Right ventricle myocardium inferior (tissue), 1 donor: Measurements from ENCODE around the gene MRPS27. TPM values are rescaled to one million over a fixed set of nuclear protein-coding genes. Genes with fewer than 3 reads are reported as not detected.
"Not testable (repeated sequence)": the region's sequence is repeated elsewhere in the genome, so short reads cannot be mapped to it uniquely, and the experiment has no call there.

Experiments used
- ATAC-seq: fragments of 200-7000 bp; cut with Tn5 transposase; one replicate; pipeline ENCODE4 v1.9.1; 2020; ENCODE audit warnings: mild to moderate bottlenecking, moderate library complexity
- DNase-seq: peaks from one replicate; pipeline ENCODE4 v3.0.0; 2021; ENCODE audit errors: missing footprints
- intact Hi-C: fragments of 100-400 bp; cut with DNase I; formaldehyde crosslinking; loops from one replicate; pipeline ENCODE4 v1.11.0; 2022
- total RNA-seq: library from RNA; stranded (reverse); fragmentation: NEBNext Ultra II Directional; extraction: Animal tissue kit (Norgen Biotek cat#: 25700); gene quantifications from one replicate; pipeline ENCODE4 v1.2.1, GENCODE V29; 2021
- donor health status: DM: no; HTN: yes; CAD: no; lungs with severe emphysema.

The MRPS27 gene
- total RNA-seq, 1 donor from 2014 or later, result 65.5 TPM

DNA sequence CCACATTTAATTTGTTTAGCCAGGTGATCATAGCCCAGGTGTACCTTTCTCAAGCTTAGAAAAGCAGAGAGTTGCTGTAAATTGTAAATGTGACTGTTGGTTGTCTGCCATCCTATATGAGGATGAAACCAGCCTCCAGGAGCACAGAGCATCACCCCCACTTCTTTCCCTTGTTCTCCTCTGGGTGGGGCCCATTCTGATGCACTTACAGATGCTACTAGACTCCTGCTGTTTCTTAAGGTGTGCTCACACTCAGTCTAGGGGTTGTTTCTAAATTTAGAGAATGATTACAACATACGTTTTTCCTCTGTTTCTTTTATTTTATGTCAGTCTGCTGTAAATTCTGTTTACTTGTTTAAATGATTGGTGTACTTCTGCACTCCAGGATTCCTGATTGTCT lies 10.7 kb upstream of the MRPS27 start:
- ATAC-seq (no peak), DNase-seq (no peak)
- intact Hi-C loops, result no loop called here

DNA sequence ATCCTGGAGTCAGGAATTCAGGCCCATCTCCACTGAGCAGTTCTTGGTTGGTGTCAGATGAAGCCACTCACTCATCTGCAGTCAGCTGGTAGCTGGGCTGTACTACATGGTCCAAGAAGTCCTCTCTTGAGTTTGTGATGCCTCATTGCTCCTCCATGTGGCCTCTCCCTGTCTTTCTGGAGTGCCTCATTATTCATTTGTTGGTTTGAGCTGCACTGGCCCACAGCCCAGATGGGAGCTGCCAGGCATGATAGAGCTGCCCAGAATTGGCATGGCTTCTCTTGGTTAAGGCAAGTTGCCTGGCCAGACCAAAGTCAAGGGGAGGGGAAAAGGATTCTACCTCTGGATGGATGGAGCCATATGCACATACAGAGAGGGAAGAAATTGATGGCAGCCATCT lies 8.1 kb upstream of the MRPS27 start:
- peak; percentile 77 for DNase-seq
- ATAC-seq, result peak; percentile 87
- intact Hi-C loops, result no loop called here

DNA sequence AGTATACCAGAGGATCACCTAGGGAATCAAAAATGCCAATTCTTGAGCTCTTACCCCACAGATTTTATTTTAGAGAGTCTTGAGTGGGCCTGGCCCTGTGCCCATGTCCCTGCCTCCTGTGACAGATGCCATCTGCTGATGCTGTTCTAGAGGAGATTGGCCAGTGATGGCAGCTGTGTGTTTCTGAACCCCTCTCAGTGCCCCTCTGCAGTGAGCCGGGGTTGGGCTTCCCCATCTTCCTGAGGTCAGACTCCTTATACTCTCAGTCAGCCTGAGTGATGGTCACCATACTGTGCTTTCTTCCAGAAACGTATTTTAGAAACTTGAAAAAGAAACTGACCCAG lies 6.2 kb upstream of the MRPS27 start:
- DNase-seq (no peak), ATAC-seq (no peak)
- intact Hi-C loops, result no loop called here

DNA sequence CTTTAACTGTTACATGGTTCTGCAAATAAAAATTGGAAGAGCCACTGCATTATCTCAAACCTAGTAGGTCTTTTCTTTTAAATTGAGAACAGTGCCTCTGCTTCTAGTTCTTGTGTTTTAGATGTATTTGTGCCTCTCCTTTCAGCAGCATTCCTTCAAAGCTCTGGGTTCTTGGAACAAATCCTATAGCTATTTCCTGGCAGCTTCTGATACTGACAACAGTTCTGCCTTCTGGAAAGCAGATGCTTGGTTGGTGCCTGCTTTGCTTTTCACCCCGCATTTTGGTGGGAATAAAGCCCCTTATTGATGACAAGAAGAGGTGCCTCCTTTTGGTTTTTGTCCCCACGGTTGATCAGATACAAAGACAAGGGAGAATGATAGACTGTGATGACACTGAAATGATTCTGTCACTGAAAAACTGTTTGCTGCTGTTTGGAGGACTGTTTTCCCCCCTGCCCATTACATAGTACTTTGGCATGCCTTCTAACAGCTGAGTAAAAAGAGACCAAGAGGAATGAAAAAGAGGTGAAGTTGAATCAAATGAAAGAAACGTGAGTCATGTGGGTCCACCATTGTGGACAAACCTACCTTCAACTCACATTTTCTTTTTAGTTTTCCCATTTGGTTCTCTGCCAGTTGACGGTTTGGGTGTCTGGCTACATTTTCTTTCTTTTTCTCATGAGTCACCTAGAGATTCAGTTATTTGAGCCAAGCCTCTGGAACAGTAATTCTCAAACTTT lies 5.7 kb upstream of the MRPS27 start:
- DNase-seq (no peak), ATAC-seq (no peak)
- intact Hi-C loops, result no loop called here

DNA sequence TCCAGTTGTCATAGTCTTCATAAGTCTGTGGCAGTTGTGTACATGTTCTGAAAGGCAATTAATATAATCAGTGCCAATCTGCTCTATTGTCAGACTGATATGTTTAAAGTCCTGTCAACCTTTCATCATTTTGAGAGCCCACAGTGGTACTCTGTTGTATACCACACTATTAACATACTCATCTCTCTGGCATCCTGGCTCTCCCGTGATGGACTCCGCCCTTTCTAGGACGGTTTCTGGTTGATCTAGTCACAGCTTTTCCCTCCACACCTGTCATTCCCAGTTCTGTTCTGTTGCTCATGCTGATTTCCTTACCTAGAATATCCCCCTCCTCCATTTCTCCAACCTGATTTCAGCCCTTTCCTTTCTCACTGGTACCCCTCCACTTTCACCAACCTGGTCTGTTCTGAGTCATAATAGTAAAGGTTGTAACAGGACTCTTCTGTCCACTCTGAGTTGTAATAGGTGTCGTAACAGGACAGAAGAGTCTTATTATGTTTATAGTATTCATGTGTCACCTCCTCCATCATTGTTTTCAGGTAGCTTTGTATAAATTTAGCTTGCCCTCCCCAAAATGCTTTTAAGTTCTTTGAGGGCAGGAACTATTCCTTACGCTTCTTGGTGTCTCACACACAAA lies 4.3 kb upstream of the MRPS27 start:
- no peak for DNase-seq
- intact Hi-C loops, result no loop called here
- no peak for ATAC-seq

DNA sequence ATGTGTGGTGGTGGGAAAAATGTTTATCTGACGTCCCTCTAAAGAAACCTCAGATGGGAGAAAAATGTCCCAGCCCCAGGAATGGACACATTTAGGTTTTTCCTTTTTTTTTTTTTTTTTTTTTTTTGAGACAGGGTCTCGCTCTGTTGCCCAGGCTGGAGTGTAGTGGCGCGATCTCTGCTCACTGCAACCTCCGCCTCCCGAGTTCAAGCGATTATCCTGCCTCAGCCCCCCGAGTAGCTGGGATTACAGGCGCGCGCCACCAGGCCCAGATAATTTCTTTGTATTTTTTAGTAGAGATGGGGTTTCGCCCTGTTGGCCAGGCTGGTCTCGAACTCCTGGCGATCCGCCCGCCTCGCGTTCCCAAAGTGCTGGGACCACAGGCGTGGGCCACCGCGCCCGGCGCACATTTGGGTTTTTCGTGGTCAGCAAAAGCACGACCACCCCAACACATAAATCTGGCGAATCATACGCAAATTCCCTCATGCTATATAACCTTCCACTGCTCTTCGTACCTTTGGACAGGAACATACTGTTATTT lies 535 bp downstream of the MRPS27 start:
- intact Hi-C loops, ATAC-seq: not testable (repeated sequence)
- DNase-seq, result peak; percentile 67

DNA sequence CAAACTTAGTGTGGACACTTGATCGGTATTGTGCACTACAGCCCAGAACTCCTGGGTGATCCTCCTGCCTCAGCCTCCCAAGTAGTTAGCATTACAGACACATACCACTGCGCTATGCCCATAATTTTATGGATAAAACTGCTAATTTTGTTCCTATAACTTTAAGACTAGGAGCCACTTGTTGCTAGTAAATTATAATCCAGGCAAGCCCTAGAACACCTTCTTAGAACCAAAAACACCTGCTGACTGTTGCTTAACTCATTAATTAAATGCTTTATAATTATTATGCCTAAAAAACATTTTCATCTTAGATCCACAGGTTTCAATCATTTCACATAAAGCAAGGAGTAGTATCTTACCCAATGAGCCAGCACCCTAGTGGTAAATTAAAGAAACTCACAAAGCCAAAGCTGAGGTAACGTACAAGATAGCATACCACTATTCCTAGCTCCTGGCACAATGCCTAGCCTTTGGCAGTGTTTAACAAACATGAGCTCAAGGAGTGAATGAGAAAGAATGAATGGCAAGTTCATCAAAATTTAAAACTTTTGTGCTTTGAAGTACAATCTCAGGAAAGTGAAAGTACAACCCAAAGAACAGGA lies 5.4 kb downstream of the MRPS27 start:
- intact Hi-C loops, result no loop called here
- DNase-seq (no peak), ATAC-seq (peak; percentile 71)

DNA sequence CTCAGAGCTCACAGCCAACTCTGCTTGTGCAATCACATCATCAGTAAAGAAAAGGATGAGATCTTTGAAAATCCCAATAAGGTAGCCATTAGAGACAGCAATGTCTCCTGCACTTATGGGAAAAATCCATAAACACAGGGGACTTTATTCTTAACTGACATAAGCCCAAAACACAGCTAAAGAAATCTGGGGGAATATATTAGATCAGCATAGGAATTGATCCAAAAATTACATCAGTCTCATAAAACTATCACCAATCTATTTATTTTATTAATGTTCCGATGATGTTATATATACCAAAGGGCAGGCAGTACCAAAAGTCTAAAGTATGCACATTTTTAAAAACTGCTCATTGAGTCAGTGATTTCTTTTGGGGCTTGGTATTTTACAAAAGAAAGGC lies 6.9 kb downstream of the MRPS27 start:
- intact Hi-C loops, result no loop called here

DNA sequence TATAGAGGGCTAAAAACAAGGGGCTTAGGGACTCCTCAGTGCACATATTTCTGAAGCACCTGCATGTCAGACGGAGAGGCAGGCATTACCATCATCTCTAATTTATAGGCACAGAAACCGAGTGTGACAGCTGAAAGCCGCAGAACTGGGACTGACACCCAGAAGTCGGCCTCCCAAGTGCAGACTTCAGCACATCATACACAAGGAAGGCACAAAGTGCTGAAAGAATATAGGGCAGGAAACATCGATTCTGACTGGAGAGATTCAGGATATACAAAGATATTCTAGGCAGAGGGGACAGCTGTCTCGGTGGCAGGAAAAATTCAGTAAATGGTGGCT lies 11.2 kb downstream of the MRPS27 start:
- no peak for ATAC-seq
- intact Hi-C loops, result loop anchor here (1.0 kb wide), 1 partner anchor 526 kb away; no protein-coding TSS in a partner anchor
- DNase-seq, result no peak

More for the DNA sequence above, 6.9 kb downstream of the MRPS27 start:
- ATAC-seq (no peak), DNase-seq (no peak)

DNA sequence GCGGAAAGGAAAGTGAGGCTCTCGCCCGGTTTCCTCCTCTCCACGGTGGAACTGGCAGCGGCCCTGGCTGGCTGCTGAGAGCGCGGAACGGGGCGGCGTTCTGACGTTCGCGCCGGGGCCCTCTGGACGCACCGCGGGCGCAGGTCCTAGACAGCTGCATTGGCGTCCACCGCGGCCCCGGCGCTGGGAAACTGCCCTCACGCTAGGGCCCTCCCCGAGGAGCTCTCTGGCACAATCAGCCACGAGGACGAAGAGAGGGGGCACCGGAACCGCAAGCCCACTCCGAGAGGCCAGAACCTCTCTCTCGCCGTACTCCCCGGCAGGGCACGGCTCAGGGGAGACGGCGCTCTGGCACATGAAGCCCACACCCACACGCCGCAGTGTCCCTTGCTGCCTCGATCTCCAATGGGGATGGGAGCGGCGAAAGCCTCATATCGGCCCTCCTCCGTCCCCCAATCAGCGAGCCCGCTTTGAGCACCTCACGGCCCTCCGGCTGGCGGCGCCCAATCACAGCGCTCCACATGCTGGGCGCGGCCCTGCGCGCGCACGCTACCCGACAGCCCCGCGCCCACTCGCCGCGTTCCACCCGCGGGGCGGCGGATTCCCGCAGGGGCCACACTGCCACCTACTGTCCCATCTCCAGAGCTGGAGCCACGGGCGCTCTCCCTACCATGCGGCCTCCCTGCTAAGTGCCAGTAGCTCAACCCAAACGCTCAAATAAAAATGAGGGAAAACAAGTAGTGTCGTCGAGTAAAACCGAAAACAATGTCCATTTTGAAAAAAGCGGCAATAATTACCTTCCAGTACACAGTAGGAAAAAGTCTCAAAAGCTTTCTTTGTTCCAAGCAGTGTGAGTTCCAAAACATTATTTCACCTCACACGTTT lies 11.8 kb downstream of the MRPS27 start:
- intact Hi-C loops, result loop anchor here (1.0 kb wide), 2 partner anchors 170 to 525 kb away; no protein-coding TSS in a partner anchor
- DNase-seq, result peak; percentile 99
- ATAC-seq, result peak; percentile 99

DNA sequence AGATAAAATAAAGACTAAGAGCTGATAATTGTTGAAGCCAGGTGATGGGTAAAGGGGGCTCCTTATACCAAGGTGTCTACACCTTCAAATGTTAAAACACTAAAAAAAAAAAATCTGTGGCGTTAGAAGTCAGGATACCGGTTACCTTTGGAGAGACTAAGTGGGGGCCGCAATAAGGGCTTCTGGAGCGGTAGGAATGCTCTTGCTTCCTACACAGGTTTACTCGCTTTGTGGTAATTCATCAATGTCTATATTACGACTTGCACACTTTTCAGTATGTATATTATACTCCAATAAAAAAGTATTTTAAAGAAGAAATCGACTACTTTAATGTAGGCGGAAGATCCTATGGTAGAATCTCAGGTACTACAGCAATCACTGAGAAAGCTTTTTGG lies 12.5 kb downstream of the MRPS27 start:
- intact Hi-C loops, result loop anchor here (1.0 kb wide), 1 partner anchor 169 kb away; no protein-coding TSS in a partner anchor
- DNase-seq (no peak), ATAC-seq (no peak)

DNA sequence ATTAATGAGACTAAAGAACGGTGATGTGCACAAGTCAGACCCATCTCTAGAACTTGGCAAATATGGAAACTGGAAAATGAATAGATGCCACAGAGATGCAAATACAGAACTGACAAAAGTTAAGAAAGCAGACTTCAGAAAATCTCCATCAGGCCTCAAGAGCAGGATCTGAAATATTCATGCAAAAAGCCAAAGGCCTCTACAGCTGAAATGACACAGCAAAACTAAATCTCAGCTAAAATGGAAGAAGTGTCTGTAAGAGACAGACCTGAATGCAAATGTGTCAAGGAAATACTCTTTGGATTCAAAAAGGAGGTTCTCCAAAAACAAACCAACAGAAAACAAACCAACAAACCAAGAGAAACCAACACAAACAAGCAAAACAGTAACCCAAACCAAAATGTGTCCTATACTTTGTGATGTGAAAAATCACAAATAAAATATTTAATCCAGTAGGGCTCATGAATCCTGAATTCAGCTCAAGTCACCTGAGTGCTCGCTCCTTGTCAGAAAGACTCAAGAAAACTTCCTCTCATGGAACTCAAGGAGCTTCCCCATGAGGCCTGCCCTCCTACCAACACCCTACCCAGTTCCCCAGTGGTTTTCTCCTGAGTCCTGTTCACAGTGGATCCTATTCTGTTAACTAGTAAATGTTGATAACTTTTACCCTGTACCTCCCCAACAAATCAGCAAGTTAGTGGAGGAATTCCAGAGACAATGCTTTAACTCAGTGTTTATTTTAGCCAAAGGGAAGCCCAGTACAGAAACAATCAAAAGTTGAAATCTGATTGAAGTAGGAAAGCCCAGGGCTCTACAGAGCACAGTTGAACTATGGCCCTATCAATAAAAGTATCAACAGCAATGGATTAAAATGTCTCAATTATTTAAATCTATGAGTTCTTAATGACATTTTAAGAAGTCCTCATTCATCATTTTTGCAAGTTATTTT lies 14.6 kb downstream of the MRPS27 start:
- DNase-seq, result no peak
- no peak for ATAC-seq
- intact Hi-C loops, result no loop called here

DNA sequence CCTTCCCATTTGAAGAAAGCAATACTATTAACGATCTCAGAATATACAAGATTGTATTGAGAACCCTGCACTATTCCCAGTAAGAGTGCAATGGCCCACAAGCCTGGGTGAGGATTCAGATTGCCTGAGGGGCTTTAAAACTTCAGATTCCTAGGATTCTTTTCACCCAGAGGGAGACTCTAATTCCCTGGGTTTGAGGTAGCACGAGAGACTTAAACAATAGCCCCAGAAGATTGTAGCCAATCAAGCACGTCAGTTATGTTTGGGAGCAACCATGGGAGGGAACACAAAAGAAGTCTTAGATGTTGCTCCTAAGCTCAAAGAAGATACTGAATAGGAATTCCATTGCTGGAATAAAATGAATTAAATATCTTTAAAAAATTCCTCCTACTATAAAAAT lies 17.9 kb downstream of the MRPS27 start:
- no peak for ATAC-seq
- intact Hi-C loops, result no loop called here
- DNase-seq, result no peak

DNA sequence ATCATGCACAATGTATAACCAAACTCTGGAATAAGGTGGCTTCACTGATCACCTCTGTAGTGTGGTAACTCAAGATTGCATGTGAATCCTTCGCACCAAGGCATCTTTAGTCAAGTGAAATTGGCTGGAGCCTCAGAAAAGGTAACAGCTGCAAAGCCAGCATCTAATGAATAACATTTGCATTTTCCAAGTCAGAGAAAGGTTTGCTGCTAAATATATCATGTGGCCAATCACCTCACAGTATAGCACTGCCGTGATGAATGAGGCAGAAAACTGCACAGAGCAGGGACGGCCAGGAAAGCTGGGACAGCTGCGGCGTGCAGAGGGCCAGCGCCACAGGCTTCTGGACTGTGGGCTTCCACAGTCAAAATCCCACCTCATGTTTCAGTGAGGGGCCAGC lies 18.5 kb downstream of the MRPS27 start:
- DNase-seq, result no peak
- no peak for ATAC-seq
- intact Hi-C loops, result no loop called here

DNA sequence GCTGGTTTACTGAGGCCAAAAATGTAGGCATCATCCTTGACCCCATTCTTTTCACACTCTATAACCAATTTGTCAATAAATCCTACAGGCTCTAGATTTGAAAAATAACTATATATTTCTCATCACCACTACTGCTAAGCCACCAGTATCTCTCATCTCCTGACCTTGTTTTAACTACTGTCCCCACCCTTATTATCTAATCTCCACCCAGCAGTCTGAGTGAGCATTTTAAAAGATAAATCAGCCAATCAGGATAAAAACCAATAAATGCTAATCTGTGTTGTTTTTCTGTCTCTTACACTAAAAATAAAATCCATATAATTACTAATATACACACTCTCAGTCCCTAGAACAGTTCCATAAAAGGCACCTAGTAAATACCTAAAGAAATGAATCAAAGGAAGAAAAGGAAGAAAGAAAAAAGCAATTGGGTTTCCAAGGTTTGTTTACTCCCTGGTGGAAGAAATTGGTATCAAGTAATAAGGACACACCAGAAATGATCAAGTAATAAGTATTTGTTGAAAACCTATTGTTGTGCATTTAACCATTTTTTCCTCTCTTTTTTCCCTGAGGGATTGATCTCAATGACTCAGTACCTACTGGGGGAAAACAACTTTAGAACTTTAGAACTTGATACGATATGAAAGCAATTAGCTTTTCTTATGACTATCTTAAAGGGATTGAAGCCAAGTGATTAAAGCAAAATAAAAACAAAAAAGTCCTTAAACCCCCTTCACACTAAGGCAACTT lies 19.3 kb downstream of the MRPS27 start:
- intact Hi-C loops, result no loop called here
- DNase-seq, result no peak
- no peak for ATAC-seq

DNA sequence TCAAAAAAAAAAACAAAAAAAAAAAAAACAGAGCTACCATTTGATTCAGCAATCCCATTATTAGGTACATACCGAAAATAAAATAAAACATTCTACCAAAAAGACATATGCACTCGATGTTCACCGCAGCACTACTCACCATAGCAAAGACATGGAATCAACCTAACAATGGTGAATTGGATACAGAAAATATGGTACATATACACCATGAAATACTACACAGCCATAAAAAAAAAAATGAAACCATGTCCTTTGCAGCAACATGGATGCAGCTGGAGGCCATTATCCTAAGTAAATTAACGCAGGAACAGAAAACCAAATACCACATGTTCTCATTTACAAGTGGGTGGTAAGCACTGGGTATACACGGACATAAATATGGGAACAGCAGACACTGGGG lies 21.3 kb downstream of the MRPS27 start:
- no peak for DNase-seq
- ATAC-seq, result no peak
- intact Hi-C loops, result no loop called here

DNA sequence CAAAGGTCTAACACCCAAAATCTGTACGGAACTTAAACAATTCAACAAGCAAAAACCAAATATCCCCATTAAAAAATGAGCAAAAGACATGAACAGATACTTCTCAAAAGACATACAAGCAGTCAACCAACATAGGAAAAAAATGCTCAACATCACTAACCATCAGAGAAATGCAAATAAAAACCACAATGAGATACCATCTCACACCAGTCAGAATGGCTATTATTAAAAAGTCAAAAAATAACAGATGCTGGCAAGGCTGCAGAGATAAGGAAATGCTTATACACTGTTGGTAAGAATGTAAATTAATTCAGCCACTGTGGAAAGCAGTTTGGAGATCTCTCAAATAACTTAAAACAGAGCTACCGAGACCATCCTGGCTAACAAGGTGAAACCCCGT lies 21.9 kb downstream of the MRPS27 start:
- ATAC-seq, result not testable (repeated sequence)

More for the DNA sequence above, 21.9 kb downstream of the MRPS27 start:
- intact Hi-C loops, DNase-seq: not testable (repeated sequence)
